Fibroblast of skin of scalp (primary cell): Measurements from ENCODE around the gene CEACAM7.

ENCODE experiments used
- DNase-seq: peaks from one replicate; pipeline ENCODE4 v3.0.0-alpha.2; 2013

The CEACAM7 gene

DNA sequence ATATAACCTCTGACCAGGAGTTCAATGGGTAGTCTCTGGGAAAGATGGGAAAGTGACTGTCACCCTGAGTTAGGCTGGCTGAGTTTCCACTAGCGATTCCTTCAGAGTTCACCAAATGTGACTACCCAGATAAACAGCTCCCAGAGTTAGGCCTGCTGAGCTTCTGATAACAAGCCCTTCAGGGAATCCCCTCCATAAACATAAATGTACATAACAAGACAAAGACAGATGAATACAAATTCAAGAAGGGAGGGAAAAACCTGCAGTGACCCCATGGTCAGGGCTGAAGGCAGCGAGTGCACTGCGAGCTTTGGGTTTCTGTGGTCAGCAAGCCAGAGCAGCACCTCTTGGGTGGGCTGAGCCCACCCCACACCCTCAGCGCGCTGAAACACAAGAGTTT lies 35.8 kb downstream of the CEACAM7 start:
- DNase-seq = no peak

DNA sequence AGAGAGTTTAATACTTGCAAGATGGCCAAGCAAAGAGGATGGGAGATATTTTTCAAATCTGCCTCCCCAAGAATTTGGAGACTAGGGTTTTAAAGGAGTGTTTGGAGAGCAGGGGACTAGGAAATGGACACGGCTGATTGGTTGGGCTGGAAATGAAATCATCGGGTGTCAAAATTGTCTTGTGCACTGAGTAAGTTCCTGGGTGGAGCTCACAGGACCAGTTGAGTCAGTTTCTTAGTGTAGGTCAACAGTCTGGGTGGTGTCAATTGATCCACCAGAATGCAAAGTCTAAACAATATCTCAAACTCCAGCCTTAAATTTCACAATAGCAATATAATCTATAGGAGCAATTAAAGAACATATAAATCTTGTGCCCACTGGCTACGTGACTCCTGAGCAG lies 38.2 kb downstream of the CEACAM7 start:
- DNase-seq = no peak

DNA sequence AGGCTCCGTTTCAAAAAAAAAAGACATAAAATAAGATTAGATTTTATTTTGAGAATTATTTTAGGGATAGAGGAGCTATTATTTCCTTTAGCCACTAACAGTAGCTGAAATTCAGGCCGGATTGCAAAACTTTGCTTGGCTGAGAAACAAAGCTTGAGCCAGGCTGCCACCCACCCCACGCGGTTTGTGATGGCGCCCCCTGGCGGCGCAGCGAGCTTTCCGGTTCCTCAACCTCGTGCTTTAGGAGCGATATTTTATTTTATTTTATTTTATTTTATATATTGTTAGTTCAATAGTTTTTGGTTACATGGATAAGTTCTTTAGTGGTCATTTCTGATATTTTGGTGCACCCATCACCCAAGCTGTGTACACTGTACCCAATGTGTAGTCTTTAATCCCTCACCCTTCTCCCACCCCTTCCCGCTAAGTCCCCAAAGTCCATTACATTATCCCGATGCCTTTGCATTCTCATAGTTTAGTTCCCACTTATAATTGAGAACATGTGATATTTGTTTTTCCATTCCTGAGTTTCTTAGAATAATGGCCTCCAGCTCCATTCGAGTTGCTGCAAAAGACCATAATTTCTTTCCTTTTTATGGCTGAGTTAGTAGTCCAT lies 41.4 kb downstream of the CEACAM7 start:
- DNase-seq = no peak

DNA sequence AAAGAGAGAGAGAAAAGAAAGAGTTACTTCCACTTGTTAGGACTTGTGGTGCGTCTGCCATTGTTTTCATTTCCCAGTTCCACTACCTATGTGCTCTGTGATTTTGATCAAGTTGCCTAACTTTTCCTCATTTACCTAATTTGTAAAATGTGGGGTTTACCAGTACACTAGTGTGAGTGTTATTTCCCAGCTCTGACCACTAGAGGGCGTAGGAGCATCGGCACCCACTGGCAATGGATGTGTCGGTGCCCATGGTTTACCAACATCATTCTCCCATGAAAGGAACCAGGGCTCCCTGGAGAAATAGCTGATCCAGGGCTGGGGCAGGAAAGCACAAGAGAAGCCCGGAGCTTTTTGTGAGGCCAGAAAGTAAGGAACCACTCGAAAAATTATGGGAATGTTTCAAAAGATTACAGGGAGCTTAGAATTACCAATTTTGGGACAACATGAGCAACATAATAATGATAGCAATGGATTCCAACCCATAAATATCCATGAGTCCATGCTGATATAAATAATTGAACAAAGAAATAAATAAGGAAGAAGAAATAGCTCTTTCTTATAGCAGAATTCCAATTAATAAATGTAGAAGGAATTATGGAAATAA lies 46.1 kb downstream of the CEACAM7 start:
- peak; percentile 50 for DNase-seq

DNA sequence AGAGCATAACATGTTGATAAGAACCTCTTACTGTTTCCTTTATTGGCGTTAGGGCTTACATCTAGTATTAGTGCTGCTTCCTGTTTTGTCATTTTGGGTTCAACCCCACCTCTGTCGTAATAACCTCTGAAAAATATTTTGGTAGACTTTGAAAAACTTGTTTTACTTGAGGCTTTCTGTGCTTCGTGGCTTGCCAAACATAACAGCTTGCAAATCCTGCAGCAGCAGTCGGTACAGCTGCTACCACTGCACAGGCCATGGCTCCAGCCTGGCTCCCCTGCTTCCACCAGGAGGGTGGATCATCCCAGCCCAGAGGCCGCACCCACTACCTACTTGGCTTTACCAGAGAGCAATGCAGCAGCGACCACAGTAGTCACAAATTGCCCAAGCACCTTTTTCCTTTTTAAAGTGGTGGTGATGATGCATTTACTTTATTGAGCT lies 49.4 kb downstream of the CEACAM7 start:
- no peak for DNase-seq

DNA sequence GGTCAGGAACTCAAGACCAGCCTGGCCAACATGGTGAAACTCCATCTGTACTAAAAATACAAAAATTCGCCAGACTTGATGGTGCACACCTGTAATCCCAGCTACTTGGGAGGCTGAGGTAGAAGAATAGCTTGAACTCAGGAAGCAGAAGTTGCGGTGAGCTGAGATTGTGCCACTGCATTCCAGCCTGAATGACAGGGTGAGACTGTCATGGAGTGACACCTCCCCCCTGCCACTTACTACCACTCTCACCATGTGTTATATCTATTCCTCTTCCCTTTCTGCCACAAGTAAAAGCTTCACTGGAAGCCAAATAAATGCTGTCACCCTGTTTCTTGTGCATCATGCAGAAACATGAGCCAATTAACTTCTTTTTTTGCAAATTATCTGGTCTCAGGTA lies 50.6 kb downstream of the CEACAM7 start:
- no peak for DNase-seq

DNA sequence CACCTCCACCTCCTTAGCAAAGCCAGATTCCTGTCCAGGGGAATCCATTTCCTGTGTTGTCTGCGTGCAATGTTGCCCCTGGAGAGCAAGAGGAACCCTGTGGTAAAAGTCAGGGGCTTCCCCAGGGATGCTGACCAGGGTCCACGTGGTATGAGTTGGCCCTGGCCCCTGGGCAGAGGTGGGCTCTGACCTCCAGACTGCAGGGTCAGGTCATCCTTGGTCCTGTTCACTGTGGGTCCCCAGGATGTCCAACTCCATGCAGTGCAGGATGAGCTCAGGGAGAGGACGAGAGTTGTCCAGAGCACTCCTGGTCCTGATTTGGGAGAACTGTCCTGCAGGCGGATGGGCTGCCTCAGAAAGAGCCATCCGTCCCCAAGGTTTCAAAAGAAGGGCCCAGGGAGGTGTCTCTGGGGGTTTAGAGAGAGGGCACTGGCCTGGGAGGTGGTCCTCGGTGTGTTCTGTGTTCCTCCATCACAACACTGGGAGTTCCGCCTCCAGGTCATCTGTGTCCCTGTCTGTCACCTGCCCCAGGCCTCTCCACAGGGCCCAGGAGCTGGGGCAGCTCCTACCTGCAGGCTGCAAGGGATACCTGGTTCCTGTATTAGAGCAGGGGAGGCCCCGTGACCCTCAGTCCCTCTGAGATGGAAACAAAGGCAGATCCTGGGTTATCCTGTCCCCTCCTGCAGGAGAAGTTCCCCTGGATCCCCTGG lies 59.9 kb downstream of the CEACAM7 start:
- no peak for DNase-seq

DNA sequence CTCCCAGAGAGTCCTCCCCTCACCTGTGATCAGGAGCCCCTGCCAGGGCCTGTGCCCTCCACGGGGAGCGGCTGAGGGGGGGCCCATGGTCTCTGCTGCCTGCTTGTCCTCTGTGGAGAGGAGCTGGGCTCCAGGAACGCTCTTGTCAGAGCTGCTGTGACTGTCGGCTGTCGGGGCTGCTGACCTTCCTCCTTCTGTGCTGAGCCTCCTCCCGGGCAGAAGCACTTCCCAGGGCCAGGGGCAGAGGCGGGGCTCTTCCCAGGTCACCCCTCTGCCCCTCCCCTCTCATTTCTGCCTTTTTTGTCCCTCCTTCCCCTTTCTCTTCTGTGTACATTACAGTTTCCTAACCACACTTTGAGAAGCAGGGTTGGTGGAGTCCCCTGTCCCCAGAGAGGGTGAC lies 61.2 kb downstream of the CEACAM7 start, which contains the start of gene CEACAM4:
TSS of gene CEACAM4 (minus strand) at position 198 of the 400 bp plus-strand sequence. CDS start at position 87, 111 bp downstream.
- DNase-seq = no peak

DNA sequence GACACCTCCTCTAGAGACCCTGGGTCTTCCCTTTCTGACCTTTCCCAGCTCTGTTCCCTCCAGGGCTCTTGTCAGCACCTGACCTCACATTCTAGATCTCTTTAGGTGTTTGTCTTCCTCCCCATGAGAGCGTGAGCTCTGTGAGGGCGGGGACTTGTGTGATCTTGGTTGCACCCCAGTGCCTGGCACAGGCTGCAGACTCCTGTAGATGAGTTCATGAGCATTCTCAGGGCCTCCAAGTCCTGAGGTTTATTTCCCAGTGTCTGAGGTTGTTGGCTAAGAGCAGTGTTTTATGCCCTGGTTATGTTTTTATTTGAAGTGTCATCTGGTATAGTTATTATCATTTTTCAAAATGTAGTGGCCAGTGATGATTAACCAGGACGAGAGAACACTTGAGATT lies 61.8 kb downstream of the CEACAM7 start:
- no peak for DNase-seq

DNA sequence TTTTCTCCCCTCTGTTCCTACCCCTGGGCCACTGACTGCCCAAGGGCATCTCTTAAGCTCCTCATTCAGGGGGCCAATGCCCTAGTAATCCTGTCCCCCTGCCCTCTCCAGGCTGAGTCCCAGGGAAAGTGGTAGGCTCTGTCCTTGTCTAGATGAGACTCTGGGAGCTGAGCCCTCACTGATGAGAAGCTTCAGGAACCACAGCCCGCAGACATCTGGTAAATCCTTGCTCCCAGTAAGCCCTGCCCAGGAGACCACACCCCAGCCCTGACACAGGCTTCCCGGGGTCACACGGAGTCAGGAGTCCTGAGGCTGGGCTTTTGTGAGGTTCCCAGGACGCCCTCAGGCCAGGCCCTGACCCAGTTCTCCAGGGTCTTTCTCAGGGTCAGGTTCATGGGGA lies 63.1 kb downstream of the CEACAM7 start:
- no peak for DNase-seq

DNA sequence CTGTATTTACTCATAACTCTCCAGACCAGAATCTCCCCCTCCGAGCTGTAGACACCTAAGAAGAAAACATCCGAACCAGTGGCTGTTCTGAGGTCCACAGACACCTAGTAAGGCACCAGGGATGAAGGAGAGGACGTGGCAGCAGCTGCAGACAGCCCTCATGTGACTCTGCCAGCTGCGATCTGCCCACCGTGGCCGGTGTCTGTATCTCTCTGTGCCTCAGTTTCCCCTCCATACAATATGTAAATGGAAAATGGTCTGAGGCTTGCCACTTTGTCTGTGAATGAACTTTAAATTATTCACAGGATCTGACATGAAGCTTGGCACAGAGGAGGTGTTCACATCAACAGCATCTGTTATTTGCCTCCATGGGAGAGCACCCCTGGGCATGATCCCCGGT lies 63.6 kb downstream of the CEACAM7 start:
- no peak for DNase-seq

DNA sequence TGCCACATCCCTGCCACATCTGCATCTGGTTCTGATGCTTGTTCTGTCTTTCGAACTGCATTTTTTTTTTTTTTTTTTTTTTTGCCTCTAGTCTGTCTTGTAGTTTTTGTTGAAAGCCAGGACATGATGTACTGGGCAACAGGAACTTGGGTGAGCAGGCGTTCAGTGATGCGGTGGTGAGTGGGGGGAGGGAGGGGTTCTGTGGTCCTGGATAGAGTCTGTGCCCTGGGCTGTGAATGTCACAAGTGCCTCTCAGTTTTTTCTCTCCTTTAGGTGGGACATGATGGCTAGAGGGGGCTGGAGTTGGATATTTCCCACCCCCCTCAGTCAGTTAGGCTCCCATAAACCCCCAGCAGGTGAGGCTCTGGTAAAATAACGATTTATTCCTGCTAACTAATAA lies 64.7 kb downstream of the CEACAM7 start:
- DNase-seq = no peak
